ENCODE data around the gene NCL.
A peak's percentile ranks its signal among the peaks of the same experiment; 100 is the strongest.
"Not testable (repeated sequence)": the region's sequence is repeated elsewhere in the genome, so short reads cannot be mapped to it uniquely, and the experiment has no call there.

Gene NCL

GRCh38 chr2:231467016-231467545 lies 2.8 kb upstream of the NCL start:
- DNase-seq: no peak

DNA sequence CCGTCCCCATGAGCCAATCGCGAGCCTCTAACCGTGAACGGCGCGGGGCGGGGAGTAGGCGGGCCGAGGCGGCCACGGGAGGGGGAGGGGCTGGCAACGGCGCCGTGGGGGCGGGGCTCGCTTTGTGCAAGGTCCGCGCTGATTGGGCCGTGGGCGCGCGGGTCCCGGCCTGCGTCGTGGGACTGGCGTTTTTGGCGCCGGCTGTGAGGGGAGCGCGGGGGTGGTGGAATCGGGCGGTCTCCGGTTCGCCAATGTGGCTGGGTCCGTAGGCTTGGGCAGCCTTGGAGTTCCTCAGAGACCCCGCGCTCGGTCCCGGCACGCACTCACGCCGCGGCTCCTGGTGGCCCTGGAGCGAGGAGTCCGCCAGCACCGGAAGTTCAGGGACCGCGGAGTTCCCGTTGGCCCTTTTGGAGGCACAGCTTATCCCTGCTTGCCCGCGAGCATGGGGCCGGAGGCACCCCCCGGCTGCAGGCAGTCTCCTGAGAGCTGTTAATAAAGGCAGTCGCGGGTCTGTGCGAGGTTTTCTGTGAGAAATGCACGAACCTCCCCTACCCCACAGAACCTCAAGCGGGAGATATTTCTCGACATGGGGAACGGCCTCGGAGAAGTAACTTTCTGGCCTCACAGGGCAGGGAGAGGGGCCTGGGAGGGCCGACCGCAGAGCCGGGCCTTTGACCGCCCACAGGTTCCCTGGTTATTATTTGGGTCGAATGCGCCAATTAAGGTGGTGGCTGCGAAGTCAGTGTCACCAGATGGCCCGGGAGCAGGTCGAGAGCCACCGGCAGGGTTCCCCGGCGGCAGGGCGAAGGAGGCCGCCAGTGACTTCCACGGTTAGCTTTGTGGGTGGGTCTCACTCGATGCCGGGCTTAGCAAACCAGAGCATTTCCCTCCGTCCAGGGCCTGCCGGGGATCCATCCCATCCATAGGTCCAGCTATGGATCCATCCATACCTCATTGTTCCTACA lies 574 bp upstream of the NCL start:
- DNase-seq: peak; percentile 98

DNA sequence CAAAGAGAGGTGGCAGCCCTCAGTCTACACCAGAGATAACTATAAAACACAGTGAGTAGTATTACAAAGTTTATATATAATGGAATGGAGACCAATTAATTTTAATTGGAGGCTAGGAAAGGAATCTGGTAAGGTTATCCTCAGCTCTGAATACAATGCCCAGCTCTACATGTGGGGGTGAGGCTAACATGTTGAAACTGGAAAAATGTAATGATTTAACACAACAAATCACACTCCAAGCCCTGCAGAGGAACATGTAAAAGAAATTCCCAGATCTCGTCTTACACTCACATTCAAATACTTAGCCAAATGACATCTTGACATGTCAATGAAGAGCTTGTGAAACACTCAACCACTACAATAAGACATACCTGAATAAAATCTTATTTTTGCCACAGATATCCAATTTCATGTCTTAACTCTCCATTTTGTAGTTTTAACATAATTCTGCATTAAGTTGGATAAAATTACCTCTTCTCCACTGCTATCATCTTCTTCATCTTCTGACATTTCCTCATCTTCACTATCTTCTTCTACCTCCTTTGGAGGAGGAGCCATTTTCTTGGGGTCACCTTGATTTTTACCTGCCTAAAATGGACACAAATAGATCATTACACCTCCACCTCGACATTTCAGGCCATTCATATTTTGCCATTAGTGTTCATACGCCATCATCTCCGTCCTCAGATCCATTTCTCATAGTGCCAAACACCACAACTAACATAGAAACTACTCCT lies 1.4 kb downstream of the NCL start:
- DNase-seq: no peak

- no peak for DNase-seq
These were observed 2.7 kb downstream of the NCL start for GRCh38 chr2:231461516-231461971.

DNA sequence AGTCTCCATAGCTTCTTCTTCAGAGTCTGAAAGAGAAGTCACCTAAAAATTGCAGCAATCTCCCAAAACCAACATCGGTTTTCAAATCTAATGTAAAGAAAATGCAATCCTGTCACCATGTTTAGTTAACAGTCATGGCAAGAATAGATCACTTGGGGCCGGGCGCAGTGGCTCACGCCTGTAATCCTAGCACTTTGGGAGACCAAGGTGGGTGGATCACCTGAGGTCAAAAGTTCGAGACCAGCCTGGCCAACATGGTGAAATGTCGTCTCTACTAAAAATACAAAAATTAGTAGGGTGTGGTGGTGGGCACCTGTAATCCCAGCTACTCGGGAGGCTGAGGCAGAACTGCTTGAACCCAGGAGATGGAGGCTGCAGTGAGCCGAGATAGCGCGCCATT lies 3.4 kb downstream of the NCL start:
- DNase-seq: not testable (repeated sequence)

DNA sequence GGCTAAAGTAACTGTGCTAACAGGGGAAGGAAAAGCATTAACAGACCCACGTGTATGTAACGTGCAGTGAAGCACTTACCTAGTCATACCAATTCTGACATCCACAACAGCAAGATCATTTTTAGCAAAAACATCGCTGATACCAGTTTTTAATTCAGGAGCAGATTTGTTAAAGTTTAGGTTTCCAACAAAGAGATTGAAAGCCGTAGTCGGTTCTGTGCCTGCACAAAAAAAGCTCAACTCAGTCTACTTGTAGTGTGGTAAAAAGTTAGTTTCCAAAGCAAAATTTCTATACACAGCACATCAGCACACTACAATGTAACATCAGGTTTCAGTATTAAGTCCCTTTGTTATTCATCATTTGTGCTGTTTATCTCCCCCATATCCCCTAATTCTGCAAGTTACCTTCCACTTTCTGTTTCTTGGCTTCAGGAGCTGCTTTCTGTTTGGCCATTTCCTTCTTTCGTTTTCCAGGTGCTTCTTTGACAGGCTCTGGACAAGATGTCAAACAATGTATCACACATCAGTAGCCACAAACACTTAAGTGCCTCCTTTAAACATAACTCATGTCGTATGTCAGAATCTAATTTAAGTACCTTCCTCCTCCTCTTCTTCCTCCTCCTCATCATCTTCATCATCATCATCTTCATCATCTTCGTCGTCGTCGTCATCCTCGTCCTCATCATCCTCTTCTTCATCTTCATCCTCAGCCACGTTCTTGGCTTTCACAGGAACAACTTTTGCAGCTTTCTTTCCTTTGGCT lies 4.0 kb downstream of the NCL start:
- DNase-seq: no peak

- DNase-seq: no peak
These were observed 5.9 kb downstream of the NCL start for GRCh38 chr2:231458368-231458767.

- no peak for DNase-seq
These were observed 7.2 kb downstream of the NCL start for GRCh38 chr2:231457101-231457500.

DNA sequence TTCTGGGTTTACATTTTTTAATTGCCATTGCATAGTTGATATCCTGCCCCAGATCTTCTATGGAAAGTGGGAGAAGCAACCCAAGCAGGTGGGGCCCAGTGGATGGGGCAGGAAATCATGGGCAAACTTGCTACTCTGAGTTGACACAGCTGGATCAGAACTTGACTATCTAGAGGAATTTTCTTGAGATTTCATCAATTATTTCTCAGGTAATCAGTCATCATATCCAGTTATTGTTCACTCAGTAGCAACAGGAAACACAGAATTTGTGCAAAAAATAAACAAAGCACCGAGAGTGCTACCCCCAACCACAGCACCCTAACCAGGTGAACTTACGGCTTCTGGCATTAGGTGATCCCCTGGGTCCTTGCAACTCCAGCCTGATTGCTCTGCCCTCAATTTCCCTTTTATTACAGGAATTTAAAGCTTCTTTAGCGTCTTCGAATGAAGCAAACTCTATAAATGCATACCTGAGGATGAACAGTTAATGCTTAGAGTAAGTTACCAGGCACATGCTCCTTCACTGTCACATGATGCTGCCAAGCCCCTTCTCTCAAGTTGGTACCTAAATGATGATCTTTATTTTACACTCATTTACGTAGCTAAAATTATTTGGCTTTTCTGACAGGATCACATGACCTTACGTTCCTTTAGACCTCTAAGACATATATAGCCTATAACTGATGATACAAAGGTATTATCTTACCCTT lies 7.8 kb downstream of the NCL start:
- no peak for DNase-seq

DNA sequence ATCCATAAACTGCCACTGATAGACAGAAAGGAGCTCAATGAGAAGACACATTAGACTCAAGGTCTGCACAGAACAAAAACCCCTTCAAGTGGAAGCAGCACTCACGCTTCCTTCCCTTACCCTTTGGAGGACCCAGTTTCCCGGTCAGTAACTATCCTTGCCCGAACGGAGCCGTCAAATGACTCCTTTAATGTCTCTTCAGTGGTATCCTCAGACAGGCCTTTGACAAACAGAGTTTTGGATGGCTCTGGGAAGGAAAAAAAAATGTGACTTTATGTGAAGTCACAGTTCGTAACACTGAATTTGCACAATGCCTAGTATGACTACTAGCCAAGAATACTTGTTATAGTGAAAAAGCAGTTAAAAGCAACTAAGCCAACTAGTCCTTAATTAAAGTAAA lies 8.4 kb downstream of the NCL start:
- no peak for DNase-seq

DNA sequence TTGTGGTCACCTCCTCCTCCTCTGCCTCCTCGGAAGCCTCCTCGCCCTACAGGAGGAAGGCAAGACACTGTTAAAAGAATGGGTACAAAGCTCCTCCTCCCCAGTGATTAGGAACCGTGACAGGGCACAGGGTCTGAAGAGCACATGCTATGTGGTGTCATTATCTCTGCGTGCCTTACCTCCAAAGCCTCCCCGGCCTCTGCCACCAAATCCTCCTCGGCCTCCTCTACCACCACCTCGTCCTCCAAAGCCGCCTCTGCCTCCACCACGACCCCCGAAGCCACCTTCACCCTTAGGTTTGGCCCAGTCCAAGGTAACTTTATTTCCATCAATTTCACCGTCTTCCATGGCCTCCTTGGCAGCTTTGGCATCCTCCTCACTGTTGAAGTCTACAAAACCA lies 9.1 kb downstream of the NCL start:
- no peak for DNase-seq

- DNase-seq: no peak
These were observed 9.9 kb downstream of the NCL start for GRCh38 chr2:231454361-231454791.

GRCh38 chr2:231452799-231453508 lies 11.3 kb downstream of the NCL start:
- DNase-seq: no peak

GRCh38 chr2:231450548-231450989 lies 13.7 kb downstream of the NCL start:
- DNase-seq: no peak

- DNase-seq: no peak
These were observed 14.7 kb downstream of the NCL start for GRCh38 chr2:231449503-231450054.

DNA sequence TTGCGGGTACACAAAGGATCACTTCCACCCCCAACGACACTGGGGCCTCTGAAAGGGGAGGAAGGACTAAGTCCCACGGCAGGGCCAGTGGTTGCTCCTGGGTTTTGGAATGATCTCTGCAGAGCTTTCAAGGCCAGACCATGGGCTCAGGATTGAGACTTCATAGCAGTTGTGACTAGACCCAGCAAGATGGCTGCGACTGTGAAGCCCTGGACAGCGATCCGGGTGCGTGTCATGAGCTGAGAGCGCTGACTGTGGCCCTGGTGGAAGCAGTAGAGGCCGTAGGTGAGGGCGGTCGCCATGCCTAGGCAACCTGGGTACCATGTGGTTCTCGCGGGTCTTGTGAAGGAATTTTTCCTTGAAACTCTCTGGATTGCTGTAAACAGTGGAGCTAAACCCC lies 27.3 kb downstream of the NCL start:
- DNase-seq: no peak

- DNase-seq: no peak
These were observed 30.3 kb downstream of the NCL start for GRCh38 chr2:231433990-231434389.

GRCh38 chr2:231431606-231432005 lies 32.7 kb downstream of the NCL start:
- DNase-seq: no peak

DNA sequence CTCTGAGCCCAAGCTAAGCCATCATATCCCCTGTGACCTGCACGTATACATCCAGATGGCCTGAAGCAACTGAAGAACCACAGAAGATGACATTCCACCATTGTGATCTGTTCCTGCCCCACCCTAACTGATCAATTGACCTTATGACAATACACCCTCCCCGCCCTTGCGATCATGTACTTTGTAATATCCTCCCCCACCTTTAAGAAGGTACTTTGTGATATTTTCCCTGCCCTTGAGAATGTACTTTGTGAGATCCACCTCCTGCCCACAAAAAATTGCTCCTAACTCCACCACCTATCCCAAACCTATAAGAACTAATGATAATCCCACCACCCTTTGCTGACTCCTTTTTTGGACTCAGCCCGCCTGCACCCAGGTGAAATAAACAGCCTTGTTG lies 33.8 kb downstream of the NCL start:
- DNase-seq: not testable (repeated sequence)

GRCh38 chr2:231429901-231430300 lies 34.4 kb downstream of the NCL start:
- no peak for DNase-seq

- DNase-seq: no peak
These were observed 35.1 kb downstream of the NCL start for GRCh38 chr2:231429152-231429551.

Data from activated CD4-positive, CD25-positive, alpha-beta regulatory T cell treated with anti-CD3 and anti-CD28 coated beads, Interleukin-2, amount 50 U/mL, for 72 hours (primary cell).